HG02852 (cell line): ENCODE measurements around the gene CBX8.

Experiments used
- ATAC-seq: cut with Tn5 transposase; IDR thresholded peaks from one replicate; pipeline ENCODE4 v1.9.1; 2021; ENCODE audit warnings: mild to moderate bottlenecking, moderate library complexity; ENCODE audit not compliant: unreplicated experiment

Gene CBX8

DNA sequence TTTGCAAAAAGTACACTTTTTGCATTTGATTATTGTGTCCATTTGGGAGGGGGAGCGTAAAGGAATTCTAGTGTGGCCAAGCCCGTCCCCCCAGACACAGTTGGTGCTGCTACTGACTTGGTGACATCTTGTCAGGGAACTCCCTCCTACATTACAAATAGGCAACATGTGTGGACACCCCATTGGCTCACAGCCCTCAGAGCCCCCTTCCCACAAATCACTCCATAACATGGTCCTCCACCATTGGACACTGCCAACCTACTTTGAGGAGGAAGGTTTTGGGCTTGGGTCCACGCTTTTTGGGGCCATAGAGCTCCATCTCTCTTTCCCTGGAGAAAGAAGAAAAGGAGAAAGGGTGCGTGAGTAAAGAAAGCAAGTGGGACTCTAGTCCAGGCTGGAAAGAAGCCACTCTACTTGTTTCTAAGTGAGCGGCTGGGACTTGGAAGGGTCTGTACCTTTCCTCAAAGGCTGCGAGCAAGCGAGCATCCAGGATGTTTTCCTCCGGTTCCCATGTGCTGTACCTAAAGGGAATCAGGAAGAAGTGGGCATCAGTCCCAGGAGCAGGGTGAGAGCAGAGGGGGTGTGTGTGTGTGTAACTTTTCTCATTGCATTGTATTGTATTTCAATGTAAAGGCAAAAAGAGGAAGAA lies 958 bp downstream of the CBX8 start:
- ATAC-seq = no peak

DNA sequence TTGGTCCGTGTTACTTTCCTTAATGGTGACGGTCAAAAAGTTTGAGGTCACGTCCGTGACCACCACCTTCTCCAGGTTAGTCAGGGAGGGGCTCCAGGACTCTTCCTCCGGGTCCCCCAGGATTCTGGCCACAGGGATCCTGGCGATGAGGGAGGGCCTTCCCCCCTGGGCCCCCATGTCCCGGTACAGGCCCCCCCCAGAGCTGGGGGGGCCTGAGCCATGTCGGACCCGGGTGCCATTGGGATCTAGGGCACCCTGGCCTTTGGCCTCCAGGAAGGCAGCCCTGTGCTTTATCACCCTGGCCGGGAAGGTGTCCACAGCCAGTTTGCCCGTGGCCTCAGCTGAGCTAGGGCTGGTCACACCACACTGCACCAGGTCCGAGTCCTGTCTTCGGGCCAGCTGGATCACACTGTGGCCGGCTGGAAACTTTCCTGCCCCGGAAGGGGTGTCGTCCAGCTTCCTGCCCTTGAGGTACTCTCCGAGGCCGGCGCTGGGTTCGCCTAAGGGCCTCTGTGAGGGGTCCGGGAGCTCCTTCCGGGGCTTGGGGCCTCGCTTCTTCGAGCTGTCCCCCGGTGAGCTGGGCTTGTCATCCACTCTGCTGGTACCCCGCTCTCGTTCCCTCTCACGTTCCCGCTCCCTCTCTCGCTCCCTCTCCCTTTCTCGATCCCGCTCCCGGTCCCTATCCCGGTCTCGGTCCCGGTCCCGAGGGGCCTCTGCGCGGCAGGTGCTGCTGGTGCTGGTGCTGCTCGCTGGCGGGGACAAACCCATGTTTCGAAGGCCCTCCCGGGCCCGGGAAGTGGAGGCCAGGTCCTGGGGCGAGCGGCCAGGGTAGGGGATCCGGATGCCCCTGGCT lies 2.0 kb downstream of the CBX8 start:
- ATAC-seq = no peak

DNA sequence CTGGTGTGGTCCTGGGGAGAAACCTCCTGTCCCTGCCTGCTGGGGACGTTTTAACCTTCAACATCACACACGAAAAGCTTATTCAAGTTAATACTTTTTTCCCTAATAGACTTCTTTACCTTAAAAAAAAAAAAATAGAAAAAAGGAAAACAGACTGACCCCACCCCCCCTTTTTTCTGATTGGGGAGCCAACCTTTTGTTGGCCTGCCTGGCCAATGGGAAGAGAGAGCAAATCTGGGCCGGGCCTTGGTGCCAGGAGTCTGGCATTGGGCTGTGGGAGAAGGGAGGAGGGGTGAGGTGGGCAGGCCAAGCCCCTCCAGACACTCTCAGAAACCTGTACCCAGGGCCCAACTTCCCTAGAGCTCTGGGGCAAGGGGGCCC lies 3.0 kb downstream of the CBX8 start:
- ATAC-seq = no peak

DNA sequence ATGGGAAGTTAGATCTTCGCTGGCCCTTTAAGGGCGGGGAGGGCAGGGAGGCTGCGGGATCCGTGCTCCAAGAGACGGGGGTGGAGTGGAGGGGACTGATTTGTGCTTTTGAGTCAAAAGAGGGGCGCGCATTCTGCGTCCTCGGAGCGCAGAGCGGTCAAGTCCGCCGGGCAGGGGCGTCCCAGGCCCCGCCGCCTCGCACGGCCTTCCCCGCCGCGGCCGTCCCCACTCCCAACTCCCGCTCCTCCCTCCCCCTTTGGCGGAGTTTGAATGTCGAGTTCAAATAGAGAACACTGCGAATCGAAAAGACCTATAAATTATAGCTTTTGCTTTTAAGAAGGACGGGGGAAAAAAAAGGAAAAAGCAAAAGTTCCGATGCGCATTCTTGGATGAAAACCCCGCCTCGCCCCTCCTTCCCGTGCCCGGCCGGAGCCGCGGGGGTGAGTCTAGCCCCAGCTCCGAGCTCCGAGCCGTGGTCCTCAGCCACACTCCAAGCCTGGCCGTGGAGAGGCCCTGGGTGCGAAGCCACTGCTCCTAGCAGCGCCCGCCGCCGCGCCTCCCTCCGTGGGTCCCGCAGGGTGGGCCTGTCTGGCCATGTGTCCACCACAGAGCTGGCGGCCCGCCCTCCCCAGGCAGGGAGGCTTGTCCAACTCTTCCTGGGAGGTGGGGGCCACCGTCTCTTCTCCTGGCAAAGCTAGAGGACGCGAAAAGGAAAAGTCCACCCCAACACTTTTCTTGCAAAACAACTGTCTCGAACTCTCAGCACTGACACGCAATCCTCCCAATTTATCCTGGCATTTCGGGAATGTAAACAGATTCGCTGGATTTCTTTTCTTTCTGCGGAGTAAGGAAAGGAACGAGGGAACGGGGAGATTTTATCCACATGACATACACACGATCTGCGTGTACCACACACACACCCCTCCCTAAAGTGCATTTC lies 3.6 kb downstream of the CBX8 start:
- no peak for ATAC-seq

DNA sequence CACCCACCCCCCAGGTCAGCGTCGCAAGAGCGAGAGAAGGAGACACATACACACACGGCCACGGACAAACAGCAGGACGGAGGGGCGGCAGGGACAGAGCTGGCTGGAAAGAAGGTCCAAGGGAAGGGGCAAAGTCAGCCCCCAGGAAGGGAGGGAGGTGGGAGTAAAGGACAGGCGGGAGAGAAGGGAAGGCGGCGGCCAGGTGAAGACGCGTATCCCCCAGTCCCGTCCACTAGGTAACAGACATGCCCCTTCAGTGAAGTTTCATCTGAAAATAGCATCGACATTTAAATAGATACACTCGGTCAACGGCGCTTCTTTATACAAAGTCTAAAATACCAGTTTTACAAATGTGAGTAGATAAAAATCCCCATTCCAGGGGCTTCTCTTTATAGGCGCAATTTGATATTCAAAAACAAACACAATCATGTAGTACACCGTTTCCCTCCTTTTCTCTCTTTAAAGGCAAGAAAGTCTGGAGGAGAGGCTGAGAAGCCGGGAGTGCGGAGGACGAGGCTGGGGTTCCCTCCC lies 4.5 kb downstream of the CBX8 start:
- no peak for ATAC-seq

DNA sequence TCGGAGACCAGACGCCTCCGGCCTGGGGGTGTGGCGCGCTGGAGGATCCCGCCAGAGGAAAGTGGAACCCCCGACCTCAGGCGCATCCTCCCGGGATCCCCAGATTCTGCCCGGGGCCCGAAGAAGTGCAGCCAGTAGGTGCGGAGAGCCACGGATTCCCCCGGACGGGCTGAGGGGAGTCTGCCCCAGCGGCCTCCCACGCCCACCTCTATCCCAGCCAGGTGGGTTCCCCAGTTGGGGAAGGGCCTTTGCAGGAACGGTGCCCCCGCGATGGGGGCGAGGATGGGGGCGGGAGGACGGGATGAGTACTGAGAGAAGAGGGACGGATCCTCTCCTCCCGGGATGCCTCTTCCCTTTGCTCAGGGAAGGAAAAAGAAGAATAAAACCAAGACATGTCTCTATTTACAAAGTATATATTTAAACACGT lies 5.1 kb downstream of the CBX8 start:
- ATAC-seq = no peak

DNA sequence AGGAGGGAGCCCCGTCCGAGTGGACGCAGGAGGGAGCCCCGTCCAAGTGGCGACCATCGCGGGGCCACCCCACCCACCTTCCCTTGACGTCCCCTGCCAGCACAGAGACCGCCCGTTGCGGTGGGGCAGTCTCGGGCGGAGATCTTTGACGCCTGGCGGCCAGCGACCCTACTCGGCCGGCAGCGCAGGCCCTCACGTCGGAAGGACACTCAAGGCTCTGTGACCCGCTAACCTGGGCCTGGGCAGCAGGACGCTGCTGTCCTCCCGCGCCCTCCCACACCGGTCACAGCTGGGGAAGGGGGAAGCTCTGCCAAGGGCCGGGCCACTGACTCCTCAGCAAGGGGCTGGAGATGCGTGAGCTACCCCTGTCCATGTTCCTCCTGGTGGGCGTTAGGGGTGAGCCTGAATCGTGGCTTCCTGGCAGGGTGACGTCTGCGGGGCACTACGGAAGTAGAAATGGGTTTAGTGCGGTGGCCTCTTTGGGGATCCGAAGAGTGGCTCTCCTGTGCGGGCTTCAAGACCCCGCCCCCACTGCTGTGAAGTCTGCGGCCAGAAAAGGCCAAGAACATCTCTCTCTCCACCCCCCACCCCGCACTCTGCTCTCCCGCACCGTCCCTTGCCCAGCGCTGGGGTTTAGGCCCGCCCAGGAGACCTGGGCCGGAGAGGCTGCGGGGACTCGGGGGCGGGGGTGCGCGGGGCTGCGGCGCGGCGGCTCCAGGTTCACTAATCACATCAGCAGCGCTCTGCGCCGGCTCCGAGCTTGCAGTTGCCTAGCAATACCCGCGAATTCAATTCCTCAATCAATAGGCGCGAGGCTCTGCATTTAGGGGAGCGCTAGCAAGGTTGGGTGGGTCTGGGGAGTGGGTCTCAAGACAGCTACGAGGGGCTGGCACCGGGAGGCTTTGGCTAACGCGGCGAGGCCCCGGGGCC lies 5.8 kb downstream of the CBX8 start:
- no peak for ATAC-seq

DNA sequence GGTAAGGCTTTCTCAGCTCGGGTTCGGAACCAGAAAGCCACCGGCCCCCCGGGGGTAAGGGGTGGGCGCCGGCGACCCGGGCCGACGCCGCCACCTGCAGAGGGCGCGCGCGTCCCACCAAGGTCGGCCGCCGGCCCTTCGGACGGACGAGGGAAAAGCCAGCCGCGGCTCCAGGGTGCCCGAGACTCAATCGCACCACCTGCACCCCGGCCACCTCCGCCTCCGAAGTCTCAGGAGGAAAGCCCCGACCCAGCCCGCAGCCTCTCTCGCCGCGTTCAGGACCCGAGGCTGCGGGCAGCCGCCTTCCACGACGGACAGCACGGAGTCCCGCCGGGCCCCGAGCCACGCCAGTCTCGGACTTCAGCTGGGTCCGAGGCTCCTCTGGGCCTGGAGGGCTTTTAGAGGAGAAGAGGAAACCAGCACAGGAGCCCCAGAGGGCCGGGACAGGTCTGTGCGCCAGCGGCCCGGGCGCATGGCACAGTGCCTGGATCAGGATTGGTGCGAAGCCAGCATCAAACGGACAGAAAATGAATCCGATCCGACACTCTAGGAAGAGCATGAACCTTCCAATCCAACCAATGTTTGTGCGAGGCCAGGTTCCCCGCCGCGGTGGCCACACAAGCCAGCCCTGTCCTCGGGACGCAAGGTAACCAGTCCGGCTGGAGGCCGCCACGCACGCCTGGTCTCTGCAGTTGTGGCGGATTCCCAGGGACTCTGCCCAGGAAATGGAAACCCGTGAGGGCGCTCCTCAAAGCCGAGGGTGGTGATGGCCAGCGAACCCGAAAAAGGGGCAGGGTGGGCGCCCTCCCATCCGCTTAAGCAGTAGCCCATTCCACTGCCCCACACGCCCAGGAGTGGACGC lies 6.7 kb downstream of the CBX8 start:
- ATAC-seq = no peak

DNA sequence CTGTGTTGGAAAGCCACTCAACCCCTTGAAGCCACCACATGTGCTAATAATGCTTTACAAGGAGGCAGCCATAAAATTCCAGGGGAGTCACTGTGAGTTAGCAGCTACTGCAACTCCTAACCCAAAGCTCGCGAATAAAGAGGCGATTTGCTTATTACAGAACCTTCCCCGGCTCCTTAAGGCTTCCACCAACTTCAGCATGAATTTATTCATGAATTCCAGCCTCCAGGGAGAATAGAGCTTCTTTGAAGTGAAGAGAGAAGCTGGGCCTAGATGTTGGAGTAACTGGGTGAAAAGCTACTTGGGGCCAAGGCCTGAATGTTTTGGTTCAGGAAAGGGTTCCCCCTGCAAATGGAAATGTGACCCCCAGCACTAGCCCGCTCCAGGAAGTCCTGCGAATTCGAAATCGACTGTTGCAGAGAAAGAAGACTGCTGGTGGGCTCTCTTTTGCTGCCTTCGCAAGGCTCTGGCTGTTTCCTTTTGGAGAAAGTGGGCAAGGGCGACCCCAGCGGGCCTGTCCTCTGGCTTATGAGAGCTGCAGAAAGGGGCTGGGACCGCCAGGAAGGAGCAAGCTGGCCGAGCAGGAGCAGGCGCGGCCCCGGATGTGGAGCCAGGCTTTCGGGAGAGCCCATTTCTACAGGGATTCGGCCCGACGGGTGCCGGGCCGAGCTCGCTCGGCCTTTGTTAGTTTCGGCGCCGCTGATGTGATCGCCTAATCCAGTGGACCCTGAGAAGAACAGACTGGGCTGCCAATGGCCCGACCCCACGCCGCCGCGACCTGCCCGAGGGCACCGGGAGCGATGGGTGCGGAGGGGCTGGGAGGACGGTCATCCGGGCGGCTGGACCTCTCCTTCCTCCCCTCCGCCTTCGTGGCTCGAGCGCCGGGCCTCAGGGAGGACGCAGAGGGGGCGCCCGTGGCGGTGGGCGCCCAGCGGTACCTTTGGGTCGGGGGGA lies 7.6 kb downstream of the CBX8 start:
- ATAC-seq = no peak

DNA sequence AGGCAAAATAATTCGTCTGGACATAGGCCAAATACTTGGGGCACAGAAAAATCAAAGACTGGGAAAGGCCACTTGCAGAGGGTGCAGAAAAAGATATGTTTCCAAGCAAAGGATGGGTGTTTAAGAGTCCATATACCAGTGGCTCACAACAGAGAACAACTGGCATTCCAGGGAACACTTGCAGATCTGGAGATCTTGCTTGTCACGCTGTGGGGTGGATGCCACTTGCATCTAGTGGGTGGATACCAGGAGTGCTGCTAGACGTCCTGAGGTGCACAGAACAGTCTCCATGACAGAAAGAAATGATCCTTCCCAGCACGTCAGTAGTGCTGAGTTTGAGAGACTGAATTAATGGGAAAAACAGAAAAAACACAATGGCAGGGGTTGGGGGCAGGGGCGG lies 8.4 kb downstream of the CBX8 start:
- no peak for ATAC-seq

DNA sequence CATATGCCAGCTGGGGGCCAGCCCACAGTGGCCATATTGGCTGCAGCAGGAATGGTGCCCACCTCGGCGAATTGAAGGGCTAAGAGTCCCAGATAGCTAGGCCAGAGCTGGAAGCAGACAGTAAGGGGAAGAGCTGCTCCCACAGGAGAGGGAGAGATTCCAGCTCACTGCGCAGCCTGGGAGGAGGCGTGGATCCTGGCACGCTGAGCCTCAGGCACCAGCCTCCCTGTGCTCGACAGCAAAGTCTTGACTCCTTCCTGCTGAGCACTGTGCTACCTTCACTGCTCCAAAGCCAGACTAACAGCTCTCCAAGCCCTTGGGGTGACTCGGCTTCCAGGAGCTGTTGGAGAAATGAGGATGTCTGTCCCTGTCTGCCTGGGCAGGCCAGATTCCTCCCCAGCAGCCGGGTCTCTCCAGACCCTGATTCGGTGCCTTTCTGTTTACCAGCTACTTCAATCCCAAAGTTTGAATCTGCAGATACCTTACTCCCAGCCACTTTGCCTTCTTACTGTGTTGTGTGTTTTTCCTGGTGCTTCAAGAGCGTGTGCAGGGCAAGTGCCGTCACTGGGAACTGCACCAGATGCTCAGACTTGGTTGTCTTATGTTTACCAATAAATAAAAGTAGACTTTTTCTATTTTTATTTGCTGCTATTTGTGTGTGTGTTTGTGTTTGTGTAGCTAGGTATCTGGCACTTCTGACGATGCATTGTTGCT lies 9.8 kb downstream of the CBX8 start:
- ATAC-seq = no peak

DNA sequence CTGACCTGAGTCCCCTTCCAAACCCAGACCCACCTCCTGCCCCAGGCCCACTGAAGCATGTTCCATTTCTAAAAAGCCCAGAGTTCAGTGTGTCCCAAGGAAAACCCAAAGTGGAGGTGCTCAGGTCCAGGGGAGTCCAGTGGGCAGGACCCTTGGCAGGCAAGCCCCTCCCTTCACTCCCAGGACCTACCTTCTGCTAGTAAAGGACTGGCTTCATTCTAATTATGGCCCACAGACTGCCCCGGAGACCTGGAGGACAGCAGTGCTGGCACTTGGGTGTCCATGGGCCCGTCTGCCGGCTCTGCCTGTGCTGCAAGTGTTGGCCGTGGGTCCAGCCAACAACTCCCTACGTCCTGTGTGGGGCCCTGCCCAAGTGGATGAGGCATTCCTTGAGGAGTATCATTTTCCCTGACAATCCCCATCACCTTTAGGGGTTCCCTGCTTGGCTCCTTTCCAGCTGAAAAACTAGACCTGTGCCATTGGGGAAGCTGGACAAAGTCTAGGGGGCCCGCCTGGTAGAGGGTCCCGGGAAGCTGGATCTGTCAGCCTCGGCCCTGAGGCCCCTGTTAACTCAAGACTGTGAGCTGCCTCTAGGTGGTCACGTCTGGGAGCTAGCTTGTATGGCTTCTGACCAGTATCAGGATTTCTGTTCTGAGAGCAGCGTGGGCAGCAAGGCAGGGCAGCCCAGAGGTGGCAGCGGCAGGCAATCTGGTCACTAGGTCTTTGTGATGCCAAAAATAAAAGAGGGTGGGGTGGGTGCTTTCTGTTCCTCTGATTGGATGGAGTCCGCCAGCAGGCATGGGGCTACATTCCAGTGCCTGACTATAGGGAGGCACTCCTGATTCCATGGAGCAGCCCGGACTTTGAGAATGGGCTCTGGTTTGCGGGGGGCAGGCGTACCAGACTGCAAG lies 10.7 kb downstream of the CBX8 start:
- no peak for ATAC-seq

DNA sequence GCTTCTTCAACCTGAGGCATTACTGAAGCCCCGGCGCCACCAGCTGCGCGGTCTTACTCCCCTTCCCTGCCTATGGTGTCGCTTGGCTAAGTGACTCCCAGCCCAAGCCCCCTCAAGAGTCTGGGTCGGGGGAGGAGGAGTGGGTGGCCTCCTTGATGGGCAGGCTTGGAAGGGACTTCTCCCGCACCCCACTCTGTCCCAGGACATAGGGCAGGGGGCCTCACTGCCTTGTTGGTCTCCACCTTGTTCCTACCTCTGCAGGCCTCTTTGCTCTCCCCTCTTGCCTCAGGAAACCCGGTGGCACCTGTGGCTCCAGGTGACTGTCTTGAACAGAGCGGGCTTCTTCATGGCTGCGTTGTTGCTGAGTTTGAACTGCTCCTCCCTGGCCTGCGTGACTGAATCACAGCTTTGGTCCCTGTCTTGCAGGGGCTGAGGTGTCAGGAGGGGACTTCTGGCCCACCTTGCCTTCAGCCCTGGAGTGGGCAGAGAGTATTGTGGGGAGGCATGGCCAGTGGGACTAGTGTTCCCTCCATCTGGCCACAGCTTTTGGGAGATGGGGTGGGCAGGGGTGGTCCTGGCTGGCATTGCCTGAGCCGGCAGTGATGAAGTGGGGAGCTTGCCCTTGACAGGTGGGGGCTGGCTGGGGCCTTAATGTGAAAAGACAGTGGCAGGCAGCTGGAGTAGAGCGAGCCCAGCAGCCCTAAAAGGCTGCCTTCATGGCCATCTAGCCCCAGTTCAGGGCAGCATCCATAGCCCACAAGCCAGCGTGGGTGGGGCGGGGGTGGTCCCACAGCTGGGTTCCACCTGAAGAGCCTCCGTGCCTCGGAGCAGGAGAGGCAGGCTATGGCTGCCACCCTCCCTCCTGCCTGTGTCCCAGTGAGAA lies 11.6 kb downstream of the CBX8 start:
- ATAC-seq = no peak

DNA sequence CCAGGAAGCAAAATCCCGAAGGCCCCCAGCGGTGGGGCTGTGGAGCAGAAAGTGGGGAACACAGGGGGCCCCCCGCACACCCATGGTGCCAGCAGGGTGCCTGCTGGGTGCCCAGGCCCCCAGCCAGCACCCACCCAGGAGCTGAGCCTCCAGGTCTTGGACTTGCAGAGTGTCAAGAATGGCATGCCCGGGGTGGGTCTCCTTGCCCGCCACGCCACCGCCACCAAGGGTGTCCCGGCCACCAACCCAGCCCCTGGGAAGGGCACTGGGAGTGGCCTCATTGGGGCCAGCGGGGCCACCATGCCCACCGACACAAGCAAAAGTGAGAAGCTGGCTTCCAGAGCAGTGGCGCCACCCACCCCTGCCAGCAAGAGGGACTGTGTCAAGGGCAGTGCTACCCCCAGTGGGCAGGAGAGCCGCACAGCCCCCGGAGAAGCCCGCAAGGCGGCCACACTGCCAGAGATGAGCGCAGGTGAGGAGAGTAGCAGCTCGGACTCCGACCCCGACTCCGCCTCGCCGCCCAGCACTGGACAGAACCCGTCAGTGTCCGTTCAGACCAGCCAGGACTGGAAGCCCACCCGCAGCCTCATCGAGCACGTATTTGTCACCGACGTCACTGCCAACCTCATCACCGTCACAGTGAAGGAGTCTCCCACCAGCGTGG lies 12.4 kb downstream of the CBX8 start:
- ATAC-seq = no peak

DNA sequence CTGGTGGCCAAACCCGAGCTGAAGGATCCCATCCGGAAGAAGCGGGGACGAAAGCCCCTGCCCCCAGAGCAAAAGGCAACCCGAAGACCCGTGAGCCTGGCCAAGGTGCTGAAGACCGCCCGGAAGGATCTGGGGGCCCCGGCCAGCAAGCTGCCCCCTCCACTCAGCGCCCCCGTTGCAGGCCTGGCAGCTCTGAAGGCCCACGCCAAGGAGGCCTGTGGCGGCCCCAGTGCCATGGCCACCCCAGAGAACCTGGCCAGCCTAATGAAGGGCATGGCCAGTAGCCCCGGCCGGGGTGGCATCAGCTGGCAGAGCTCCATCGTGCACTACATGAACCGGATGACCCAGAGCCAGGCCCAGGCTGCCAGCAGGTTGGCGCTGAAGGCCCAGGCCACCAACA lies 13.0 kb downstream of the CBX8 start:
- no peak for ATAC-seq
